K562 (cell line): ENCODE results near the gene DPP9. TPM values are rescaled to one million over a fixed set of nuclear protein-coding genes. Genes with fewer than 3 reads are reported as not detected.

Experiments used
- ATAC-seq: fragments of 200-7000 bp; cut with Tn5 transposase; 3 replicates; pipeline ENCODE4 v1.9.1; 2020; ENCODE audit warnings: moderate library complexity
- BruUV-seq: library from RNA; stranded (reverse); fragments of 400-500 nt; replicated peaks from 2 replicates; lab custom pipeline; 2021; lab: Mats Ljungman, UMichigan
- CTCF ChIA-PET: fragments of 300-600 bp; formaldehyde crosslinking; extraction: SDS; loops from one replicate; lab custom pipeline; 2021; ENCODE audit warnings: low intra/inter-chr PET ratio; lab: Yijun Ruan, JAX
- POLR2A ChIA-PET: fragments of 300-600, 350-650 bp; sonication (Branson Sonifier 250); formaldehyde crosslinking; extraction: SDS; loops from one replicate; lab custom pipeline; 2021; ENCODE audit warnings: antibody characterized with exemption, inconsistent platforms; lab: Yijun Ruan, JAX
- DNase-seq, 4 experiments: peaks; one replicate each; pipeline versions ENCODE4 v3.0.0 to v3.0.0-alpha.2; 2011 to 2018; ENCODE audit warnings: low spot score in 3 of 4, mixed read lengths in 3 of 4; ENCODE audit errors: extremely low read depth in 1 of 4
- FAIRE-seq: peaks from 2 replicates; lab custom pipeline; 2011; peaks lifted over from hg19 to GRCh38; lab: Jason Lieb, UNC
- H2AFZ ChIP-seq: 2 replicates; pipeline ENCODE4 v1.6.0; 2011; ENCODE audit warnings: low read depth, low read length, control low read depth, inconsistent platforms
- H3K27ac ChIP-seq: fragments of 200-600 bp; 3 replicates; pipeline ENCODE4 v1.8.0; 2011; ENCODE audit warnings: low read depth, mild to moderate bottlenecking, control low read depth, inconsistent platforms, low read length, moderate library complexity, mixed read lengths; ENCODE audit errors: extremely low read depth
- H3K27me3 ChIP-seq, 2 experiments: fragments of 300-600 bp in 1 of 2; 2 replicates in 1 of 2; 3 replicates in 1 of 2; pipeline versions ENCODE4 v1.6.0 to v1.8.0; 2011; ENCODE audit warnings: inconsistent platforms in 2 of 2, low read length in 2 of 2, mild to moderate bottlenecking in 1 of 2, mixed read lengths in 1 of 2, moderate library complexity in 1 of 2; ENCODE audit not compliant: control insufficient read depth in 2 of 2, insufficient read depth in 2 of 2
- H3K36me3 ChIP-seq: fragments of 300-600 bp; 3 replicates; pipeline ENCODE4 v1.8.0; 2011; ENCODE audit warnings: mild to moderate bottlenecking, low read length, inconsistent platforms; ENCODE audit not compliant: control insufficient read depth, insufficient read depth
- H3K4me1 ChIP-seq, 2 experiments: fragments of 200-600 bp in 1 of 2; replicated peaks in 1 of 2; 2 replicates in 1 of 2; 3 replicates in 1 of 2; pipeline versions ENCODE4 v1.5.1 to v1.8.0; 2011; ENCODE audit warnings: inconsistent platforms in 2 of 2, low read length in 2 of 2, mild to moderate bottlenecking in 1 of 2, mixed read lengths in 1 of 2, moderate library complexity in 1 of 2; ENCODE audit not compliant: control insufficient read depth in 2 of 2, insufficient read depth in 2 of 2
- H3K4me2 ChIP-seq: 2 replicates; pipeline ENCODE4 v1.6.1; 2011; ENCODE audit warnings: low read length, control low read depth, inconsistent platforms, mixed read lengths; ENCODE audit not compliant: insufficient read depth
- H3K4me3 ChIP-seq: fragments of 200-600 bp; sonication (generic), shearing (Covaris generic); 2 replicates; pipeline ENCODE4 v1.5.1; 2016; ENCODE audit warnings: control low read depth, inconsistent platforms
- H3K79me2 ChIP-seq: fragments of 200-600 bp; 3 replicates; pipeline ENCODE4 v1.8.0; 2011; ENCODE audit warnings: low read length, inconsistent platforms; ENCODE audit not compliant: control insufficient read depth, insufficient read depth
- H3K9ac ChIP-seq, 2 experiments: 2 replicates each; pipeline versions ENCODE4 v1.6.0 to v1.6.1; 2011; ENCODE audit warnings: low read depth in 2 of 2, low read length in 2 of 2, control low read depth in 1 of 2, inconsistent platforms in 1 of 2, mild to moderate bottlenecking in 1 of 2, mixed read lengths in 1 of 2; ENCODE audit not compliant: insufficient read depth in 1 of 2
- H3K9me1 ChIP-seq: one replicate; pipeline ENCODE4 v1.6.0; 2011; ENCODE audit warnings: inconsistent platforms, mild to moderate bottlenecking, low read length, moderate library complexity; ENCODE audit not compliant: control insufficient read depth, insufficient read depth
- H3K9me3 ChIP-seq: replicated peaks from 2 replicates; pipeline ENCODE4 v1.5.1; 2011; ENCODE audit warnings: low read depth, low read length, inconsistent platforms; ENCODE audit not compliant: control insufficient read depth, insufficient read depth
- H4K20me1 ChIP-seq: replicated peaks from 2 replicates; pipeline ENCODE4 v1.6.1; 2011; ENCODE audit warnings: low read length, inconsistent platforms, mixed read lengths; ENCODE audit not compliant: control insufficient read depth, insufficient read depth
- DNMT1 ChIP-seq: fragments of 450-650 bp; IDR thresholded peaks from 2 replicates; pipeline ENCODE4 v1.6.1; 2016; ENCODE audit warnings: antibody characterized with exemption, mild to moderate bottlenecking
- E2F3 ChIP-seq: fragments of 250-450 bp; sonication (Bioruptor Pico); IDR thresholded peaks from 2 replicates; pipeline ENCODE4 v1.4.0; 2020; ENCODE audit warnings: mild to moderate bottlenecking
- EHMT2 ChIP-seq: fragments of 450-650 bp; IDR thresholded peaks from 2 replicates; pipeline ENCODE4 v1.6.1; 2018; ENCODE audit warnings: antibody characterized with exemption
- KAT7 ChIP-seq: sonication (generic); formaldehyde crosslinking; IDR thresholded peaks from 2 replicates; pipeline ENCODE4 v1.8.0; 2022; ENCODE audit warnings: missing genetic modification reagents, mild to moderate bottlenecking, borderline replicate concordance
- KLF13 ChIP-seq: fragments of 450-650 bp; IDR thresholded peaks from 2 replicates; pipeline ENCODE4 v1.6.1; 2016; ENCODE audit warnings: missing genetic modification characterization, low read depth, mild to moderate bottlenecking, missing compliant biosample characterization, moderate library complexity, borderline replicate concordance
- L3MBTL2 ChIP-seq: fragments of 450-650 bp; IDR thresholded peaks from 2 replicates; pipeline ENCODE4 v1.6.1; 2016; ENCODE audit warnings: mild to moderate bottlenecking, moderate library complexity
- NCOA1 ChIP-seq: fragments of 450-650 bp; IDR thresholded peaks from 2 replicates; pipeline ENCODE4 v1.6.1; 2016; ENCODE audit warnings: low read depth
- NEUROD1 ChIP-seq: fragments of 150-350 bp; IDR thresholded peaks from 2 replicates; pipeline ENCODE4 v1.6.1; 2014; ENCODE audit warnings: borderline replicate concordance, low read length, low read depth; ENCODE audit not compliant: partially characterized antibody
- PYGO2 ChIP-seq: fragments of 450-650 bp; IDR thresholded peaks from 2 replicates; pipeline ENCODE4 v1.6.1; 2016; ENCODE audit warnings: mild to moderate bottlenecking, missing genetic modification characterization, moderate library complexity, missing compliant biosample characterization
- RBM14 ChIP-seq: fragments of 200-400 bp; formaldehyde crosslinking; IDR thresholded peaks from 2 replicates; pipeline ENCODE4 v1.6.1; 2018; ENCODE audit warnings: low read depth, mild to moderate bottlenecking, low read length, moderate library complexity, borderline replicate concordance; ENCODE audit not compliant: insufficient read depth
- RFX1 ChIP-seq: fragments of 450-650 bp; IDR thresholded peaks from 2 replicates; pipeline ENCODE4 v1.6.1; 2016; ENCODE audit warnings: mild to moderate bottlenecking, moderate library complexity
- RUNX1 ChIP-seq: sonication (generic); IDR thresholded peaks from 2 replicates; pipeline ENCODE4 v1.6.1; 2016; ENCODE audit warnings: antibody characterized with exemption, low read depth
- SIN3A ChIP-seq, 2 experiments: fragments of 150-350 bp in 1 of 2; IDR thresholded peaks; 2 replicates each; pipeline ENCODE4 v1.6.1; 2011 to 2016; ENCODE audit warnings: borderline replicate concordance in 2 of 2, low read depth in 2 of 2, low read length in 2 of 2, mild to moderate bottlenecking in 2 of 2, moderate library complexity in 2 of 2; ENCODE audit not compliant: control insufficient read depth in 1 of 2
- ZBTB7A ChIP-seq: IDR thresholded peaks from 2 replicates; pipeline ENCODE4 v1.6.1; 2011; ENCODE audit warnings: low read depth, mild to moderate bottlenecking, low read length, moderate library complexity, borderline replicate concordance; ENCODE audit not compliant: control insufficient read depth
- ZNF121 ChIP-seq: sonication (generic); formaldehyde crosslinking; conservative IDR thresholded peaks from 2 replicates; pipeline ENCODE4 v1.8.0; 2022; ENCODE audit warnings: missing genetic modification reagents
- ZNF146 ChIP-seq: IDR thresholded peaks from one replicate; pipeline ENCODE4 v1.6.1; 2018; ENCODE audit warnings: missing compliant biosample characterization; ENCODE audit not compliant: unreplicated experiment
- ZNF445 ChIP-seq: fragments of 250-450 bp; sonication (Bioruptor Pico); IDR thresholded peaks from 2 replicates; pipeline ENCODE4 v1.4.0; 2020; ENCODE audit warnings: low read depth, mild to moderate bottlenecking, moderate library complexity
- WGBS: fragments of 100-300 bp; shearing (Covaris generic); methylation state at CpG from one replicate; pipeline ENCODE4 v1.1.6; 2016; ENCODE audit warnings: low coverage, mixed read lengths; ENCODE audit not compliant: insufficient coverage; ENCODE audit errors: missing lambda C conversion rate; 5-methylcytosine and 5-hydroxymethylcytosine counted together
- in situ Hi-C: fragments of 300-500 bp; cut with MboI; formaldehyde crosslinking; loops from 4 replicates; pipeline ENCODE4 v1.15.0; 2018; ENCODE audit warnings: inconsistent platforms, mixed read lengths
- intact Hi-C: fragments of 100-400 bp; cut with micrococcal nuclease; formaldehyde crosslinking; loops from 2 replicates; pipeline ENCODE4 v1.14.2; 2022
- polyA plus RNA-seq, 8 experiments: library from polyadenylated mRNA; depleted of rRNA in 4 of 8; stranded (reverse) in 5 of 8; unstranded in 3 of 8; fragments of >200 nt; fragmentation: Nextera tagmentation in 2 of 8; fragmentation: Illumina TruSeq in 1 of 8; extraction: Ambion mirVana in 2 of 8; extraction: Trizol in 1 of 8; gene quantifications; 2 replicates each; pipeline versions ENCODE4 v1.2.1 to v1.2.3, GENCODE V29; 2011 to 2014; ENCODE audit warnings: inconsistent platforms in 1 of 8, missing spikeins in 1 of 8
- total RNA-seq, 7 experiments: library from RNA; depleted of rRNA in 6 of 7; stranded (reverse); fragments of >200 nt in 6 of 7; fragmentation: Illumina TruSeq in 2 of 7; extraction: Trizol in 2 of 7; gene quantifications; 2 replicates each; pipeline versions ENCODE4 v1.2.1 to v1.2.3, GENCODE V29; 2011 to 2021; ENCODE audit warnings: low replicate concordance in 1 of 7

Gene DPP9
- total and polyA plus RNA-seq, 9 of the 15 experiments (the other 6 are each of a cell fraction or from before 2014, with no cell fraction given) = 0.90 to 66.7 (median 24.5) TPM

GRCh38 chr19:4758082-4758481 is 34.4 kb upstream of the DPP9 start:
- Histone ChIP-seq H3K27ac (no peak overlapping the region), H3K79me2 (no peaks in the 10 kb centered on the region), H3K9ac (no peak overlapping the region), H3K36me3 (no peaks in the 10 kb centered on the region), H2AFZ (no peak overlapping the region), H3K4me2 (no peak overlapping the region), H3K27me3 (peaks cover 14 to 65% of the 10 kb centered on the region in 2 experiments; a peak in 4 of 5 replicates), H3K4me3 (no peak overlapping the region), H3K9me3 (no peaks in the 10 kb centered on the region), H4K20me1 (no peaks in the 10 kb centered on the region), H3K9me1 (no peaks in the 10 kb centered on the region), H3K4me1 (peaks cover 0 to 10% of the 10 kb centered on the region in 2 experiments; a peak in 3 of 5 replicates)
- TF ChIP-seq ZNF121 (CRISPR knock-in tag) (peak; percentile 94), EHMT2 (no peak), KAT7 (CRISPR knock-in tag) (no peak)
- intact Hi-C loops (no loop called here), in situ Hi-C loops (no loop called here)
- BruUV-seq = no TSS peak
- WGBS = 0% methylated on average over 4 of the region's 4 CpGs
- no peak for DNase-seq
- FAIRE-seq = no peak
- POLR2A ChIA-PET = no interaction called here
- no peak for ATAC-seq
- CTCF ChIA-PET = no interaction called here

GRCh38 chr19:4755459-4755858 is 31.8 kb upstream of the DPP9 start:
- no peak overlapping the region for H3K4me2 ChIP-seq
- ChIA-PET POLR2A (no interaction called here), CTCF (interaction anchor here (0.7 kb wide), 1 partner anchor 632 kb away, joined by 3 read pairs; no protein-coding TSS in a partner anchor)
- no peak for TF ChIP-seq NEUROD1
- TF ChIP-seq RFX1 = no peak
- TF ChIP-seq DNMT1 = no peak
- TF ChIP-seq ZNF146 (CRISPR knock-in tag) = no peak
- no peak for TF ChIP-seq RUNX1
- no peak for TF ChIP-seq L3MBTL2
- TF ChIP-seq ZBTB7A = no peak
- TF ChIP-seq KLF13 (tag) = no peak
- no peak for TF ChIP-seq NCOA1
- no peak for TF ChIP-seq PYGO2 (tag)
- no peak for TF ChIP-seq ZNF445 (CRISPR knock-in tag)
- TF ChIP-seq E2F3 = no peak
- TF ChIP-seq SIN3A (IDR thresholded peaks at IDR 0.05; ENCODE audit: borderline replicate concordance in 2 of 2, control insufficient read depth in 1 of 2, low read depth in 2 of 2, low read length in 2 of 2) = no peak
- no peak for TF ChIP-seq RBM14
- H4K20me1 ChIP-seq = no peaks in the 10 kb centered on the region
- no peak for ATAC-seq
- 4% methylated on average over 7 of the region's 7 CpGs for WGBS
- H3K4me3 ChIP-seq = no peak overlapping the region
- no TSS peak for BruUV-seq
- no peak for FAIRE-seq
- H3K36me3 ChIP-seq = no peaks in the 10 kb centered on the region
- no peaks in the 10 kb centered on the region for H3K79me2 ChIP-seq
- no peak overlapping the region for H3K27ac ChIP-seq
- peaks cover 21 to 58% of the 10 kb centered on the region in 2 experiments for H3K27me3 ChIP-seq
- intact Hi-C loops (no loop called here), in situ Hi-C loops (no loop called here)
- no peak overlapping the region for H3K9ac ChIP-seq
- DNase-seq = no peak
- no peaks in the 10 kb centered on the region for H3K9me3 ChIP-seq
- H3K9me1 ChIP-seq = no peaks in the 10 kb centered on the region
- no peak overlapping the region for H2AFZ ChIP-seq
- peaks cover 0 to 10% of the 10 kb centered on the region in 2 experiments; a peak in 3 of 5 replicates for H3K4me1 ChIP-seq
